ENCODE results near the gene CTTNBP2.

The CTTNBP2 gene

GRCh38 chr7:117875566-117875965, 2.3 kb upstream of the CTTNBP2 start:
- Histone ChIP-seq H3K4me3 (ENCODE audit: low read depth in 1 of 2, low read length in 1 of 2) (no peak overlapping the region), H3K9me3 (no peaks in the 10 kb centered on the region), H3K4me1 (ENCODE audit: control insufficient read depth in 1 of 2, insufficient read depth in 1 of 2, low read depth in 1 of 2, low read length in 1 of 2) (no peaks in the 10 kb centered on the region), H3K27ac (no peak overlapping the region), H3K36me3 (no peaks in the 10 kb centered on the region), H3K27me3 (peaks cover 78% of the 10 kb centered on the region)
- TF ChIP-seq CTCF (IDR thresholded peaks at IDR 0.05) = no peak

- Histone ChIP-seq H3K4me3 (ENCODE audit: low read depth in 1 of 2, low read length in 1 of 2) (no peak overlapping the region), H3K27ac (no peak overlapping the region), H3K36me3 (no peaks in the 10 kb centered on the region), H3K9me3 (no peaks in the 10 kb centered on the region), H3K27me3 (peaks cover 91% of the 10 kb centered on the region), H3K4me1 (ENCODE audit: control insufficient read depth in 1 of 2, insufficient read depth in 1 of 2, low read depth in 1 of 2, low read length in 1 of 2) (no peaks in the 10 kb centered on the region)
- no peak for TF ChIP-seq CTCF (IDR thresholded peaks at IDR 0.05)
Measured at GRCh38 chr7:117874191-117874700, 1.0 kb upstream of the CTTNBP2 start.

DNA sequence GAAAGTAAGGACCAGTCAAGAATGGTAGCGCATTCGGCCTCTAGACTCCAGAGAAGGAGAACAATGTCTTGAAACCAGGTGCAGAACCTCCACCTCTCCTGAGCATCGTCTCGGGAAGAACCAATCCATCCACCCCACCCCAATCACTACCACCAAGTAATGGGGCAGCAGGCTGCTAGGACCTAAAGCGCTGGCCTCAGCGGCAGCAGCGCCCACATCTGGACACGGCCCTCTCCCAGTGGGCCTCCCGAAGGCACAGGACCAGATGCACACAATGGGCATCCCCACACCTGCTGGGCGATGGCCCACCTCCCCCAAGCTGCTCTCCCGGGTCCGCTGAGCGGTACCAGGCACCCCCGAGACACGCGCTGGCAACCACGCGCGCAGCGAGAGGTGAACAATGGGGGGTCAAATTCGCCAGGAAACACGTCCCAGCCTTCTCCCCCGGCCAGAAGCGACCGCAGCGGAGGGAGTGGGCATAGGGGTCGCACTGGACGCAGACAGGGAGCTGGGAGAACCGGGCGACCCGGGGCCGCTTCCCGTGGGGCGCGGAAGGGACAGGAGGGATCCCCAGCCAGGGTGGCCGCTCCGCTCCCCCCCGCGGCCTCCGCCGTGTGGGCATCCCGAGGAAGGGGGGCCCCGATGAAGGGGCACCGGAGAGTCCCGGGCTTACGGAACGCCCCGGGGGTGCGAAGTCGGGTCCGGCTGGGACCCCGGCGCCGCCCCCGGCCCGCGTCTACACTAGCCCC, 506 bp downstream of the CTTNBP2 start:
- Histone ChIP-seq H3K4me3 (ENCODE audit: low read depth in 1 of 2, low read length in 1 of 2) (no peak overlapping the region), H3K27ac (no peak overlapping the region), H3K27me3 (peaks cover 98% of the 10 kb centered on the region), H3K4me1 (ENCODE audit: control insufficient read depth in 1 of 2, insufficient read depth in 1 of 2, low read depth in 1 of 2, low read length in 1 of 2) (no peaks in the 10 kb centered on the region), H3K9me3 (no peaks in the 10 kb centered on the region), H3K36me3 (no peaks in the 10 kb centered on the region)
- TF ChIP-seq CTCF (IDR thresholded peaks at IDR 0.05) = no peak

- Histone ChIP-seq H3K4me1 (ENCODE audit: control insufficient read depth in 1 of 2, insufficient read depth in 1 of 2, low read depth in 1 of 2, low read length in 1 of 2) (no peaks in the 10 kb centered on the region), H3K4me3 (ENCODE audit: low read depth in 1 of 2, low read length in 1 of 2) (no peak overlapping the region), H3K36me3 (no peaks in the 10 kb centered on the region), H3K27me3 (peaks cover 99% of the 10 kb centered on the region), H3K27ac (no peak overlapping the region), H3K9me3 (no peaks in the 10 kb centered on the region)
- no peak for TF ChIP-seq CTCF (IDR thresholded peaks at IDR 0.05)
Measured at GRCh38 chr7:117871778-117872538, 1.3 kb downstream of the CTTNBP2 start.

- H3K4me1 ChIP-seq (ENCODE audit: control insufficient read depth in 1 of 2, insufficient read depth in 1 of 2, low read depth in 1 of 2, low read length in 1 of 2) = no peaks in the 10 kb centered on the region
- no peak overlapping the region for H3K4me3 ChIP-seq (ENCODE audit: low read depth in 1 of 2, low read length in 1 of 2)
- H3K27me3 ChIP-seq = peaks cover 99% of the 10 kb centered on the region
- H3K36me3 ChIP-seq = no peaks in the 10 kb centered on the region
- no peak overlapping the region for H3K27ac ChIP-seq
- TF ChIP-seq CTCF (IDR thresholded peaks at IDR 0.05) = no peak
- no peaks in the 10 kb centered on the region for H3K9me3 ChIP-seq
Measured at GRCh38 chr7:117871401-117871777, 1.9 kb downstream of the CTTNBP2 start.
